ENCODE data around the gene KIAA1143.

DNA sequence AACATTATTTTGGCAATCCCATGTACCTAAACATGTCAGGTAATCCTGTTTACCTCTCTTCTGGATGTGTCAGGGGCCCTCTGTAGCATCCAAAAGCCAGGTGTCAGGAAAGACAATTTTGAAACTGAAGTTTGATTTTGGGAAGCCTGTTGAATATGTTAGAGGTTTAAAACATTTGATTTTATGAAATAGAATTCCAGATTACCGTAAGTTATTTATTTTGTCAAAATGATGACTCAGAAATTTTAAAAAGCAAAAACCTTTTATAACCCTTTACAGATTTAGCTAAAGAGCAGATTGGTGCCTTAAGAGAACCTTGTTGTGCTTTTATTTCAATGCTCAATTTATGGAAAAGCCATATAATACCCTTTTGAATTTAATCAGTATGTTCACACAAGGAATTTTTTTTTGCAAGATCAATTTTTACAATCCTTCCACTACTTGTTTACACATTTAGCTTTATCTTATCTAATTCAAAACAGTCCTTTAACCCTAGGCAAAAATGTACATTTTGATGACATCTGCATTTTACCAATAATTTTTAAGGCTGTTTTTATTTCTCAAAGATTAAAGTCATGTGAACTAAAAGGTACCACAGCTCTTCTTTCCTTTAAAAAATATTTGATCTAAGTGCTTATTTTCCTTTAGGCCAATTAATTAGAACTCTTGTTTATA lies 10.1 kb upstream of the KIAA1143 start:
- TF ChIP-seq, protein P1, sequence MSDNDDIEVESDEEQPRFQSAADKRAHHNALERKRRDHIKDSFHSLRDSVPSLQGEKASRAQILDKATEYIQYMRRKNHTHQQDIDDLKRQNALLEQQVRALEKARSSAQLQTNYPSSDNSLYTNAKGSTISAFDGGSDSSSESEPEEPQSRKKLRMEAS (IDR thresholded peaks at IDR 0.05; ENCODE audit: low read depth), result no peak
- TF ChIP-seq GATA2 (CRISPR knock-in tag; IDR thresholded peaks at IDR 0.05) (no peak), RXRA (IDR thresholded peaks at IDR 0.05; ENCODE audit: borderline replicate concordance, low read depth) (no peak), RAD21 (IDR thresholded peaks at IDR 0.05; ENCODE audit: low read length) (no peak), EP300 (IDR thresholded peaks at IDR 0.05; ENCODE audit: borderline replicate concordance in 1 of 2, low read depth in 1 of 2, low read length in 1 of 2) (no peak), FOSL2 (IDR thresholded peaks at IDR 0.05; ENCODE audit: borderline replicate concordance, low read depth) (no peak), NRF1 (IDR thresholded peaks at IDR 0.05; ENCODE audit: low read depth, low read length) (no peak), POLR2AphosphoS5 (IDR thresholded peaks at IDR 0.05; ENCODE audit: low read depth, low read length) (no peak), ELF1 (IDR thresholded peaks at IDR 0.05) (no peak), TEAD4 (IDR thresholded peaks at IDR 0.05; ENCODE audit: borderline replicate concordance, insufficient read depth) (no peak)
- TF ChIP-seq, protein P2, sequence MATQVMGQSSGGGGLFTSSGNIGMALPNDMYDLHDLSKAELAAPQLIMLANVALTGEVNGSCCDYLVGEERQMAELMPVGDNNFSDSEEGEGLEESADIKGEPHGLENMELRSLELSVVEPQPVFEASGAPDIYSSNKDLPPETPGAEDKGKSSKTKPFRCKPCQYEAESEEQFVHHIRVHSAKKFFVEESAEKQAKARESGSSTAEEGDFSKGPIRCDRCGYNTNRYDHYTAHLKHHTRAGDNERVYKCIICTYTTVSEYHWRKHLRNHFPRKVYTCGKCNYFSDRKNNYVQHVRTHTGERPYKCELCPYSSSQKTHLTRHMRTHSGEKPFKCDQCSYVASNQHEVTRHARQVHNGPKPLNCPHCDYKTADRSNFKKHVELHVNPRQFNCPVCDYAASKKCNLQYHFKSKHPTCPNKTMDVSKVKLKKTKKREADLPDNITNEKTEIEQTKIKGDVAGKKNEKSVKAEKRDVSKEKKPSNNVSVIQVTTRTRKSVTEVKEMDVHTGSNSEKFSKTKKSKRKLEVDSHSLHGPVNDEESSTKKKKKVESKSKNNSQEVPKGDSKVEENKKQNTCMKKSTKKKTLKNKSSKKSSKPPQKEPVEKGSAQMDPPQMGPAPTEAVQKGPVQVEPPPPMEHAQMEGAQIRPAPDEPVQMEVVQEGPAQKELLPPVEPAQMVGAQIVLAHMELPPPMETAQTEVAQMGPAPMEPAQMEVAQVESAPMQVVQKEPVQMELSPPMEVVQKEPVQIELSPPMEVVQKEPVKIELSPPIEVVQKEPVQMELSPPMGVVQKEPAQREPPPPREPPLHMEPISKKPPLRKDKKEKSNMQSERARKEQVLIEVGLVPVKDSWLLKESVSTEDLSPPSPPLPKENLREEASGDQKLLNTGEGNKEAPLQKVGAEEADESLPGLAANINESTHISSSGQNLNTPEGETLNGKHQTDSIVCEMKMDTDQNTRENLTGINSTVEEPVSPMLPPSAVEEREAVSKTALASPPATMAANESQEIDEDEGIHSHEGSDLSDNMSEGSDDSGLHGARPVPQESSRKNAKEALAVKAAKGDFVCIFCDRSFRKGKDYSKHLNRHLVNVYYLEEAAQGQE (IDR thresholded peaks at IDR 0.05; ENCODE audit: low read depth, low read length), result no peak
- TF ChIP-seq, protein P3, sequence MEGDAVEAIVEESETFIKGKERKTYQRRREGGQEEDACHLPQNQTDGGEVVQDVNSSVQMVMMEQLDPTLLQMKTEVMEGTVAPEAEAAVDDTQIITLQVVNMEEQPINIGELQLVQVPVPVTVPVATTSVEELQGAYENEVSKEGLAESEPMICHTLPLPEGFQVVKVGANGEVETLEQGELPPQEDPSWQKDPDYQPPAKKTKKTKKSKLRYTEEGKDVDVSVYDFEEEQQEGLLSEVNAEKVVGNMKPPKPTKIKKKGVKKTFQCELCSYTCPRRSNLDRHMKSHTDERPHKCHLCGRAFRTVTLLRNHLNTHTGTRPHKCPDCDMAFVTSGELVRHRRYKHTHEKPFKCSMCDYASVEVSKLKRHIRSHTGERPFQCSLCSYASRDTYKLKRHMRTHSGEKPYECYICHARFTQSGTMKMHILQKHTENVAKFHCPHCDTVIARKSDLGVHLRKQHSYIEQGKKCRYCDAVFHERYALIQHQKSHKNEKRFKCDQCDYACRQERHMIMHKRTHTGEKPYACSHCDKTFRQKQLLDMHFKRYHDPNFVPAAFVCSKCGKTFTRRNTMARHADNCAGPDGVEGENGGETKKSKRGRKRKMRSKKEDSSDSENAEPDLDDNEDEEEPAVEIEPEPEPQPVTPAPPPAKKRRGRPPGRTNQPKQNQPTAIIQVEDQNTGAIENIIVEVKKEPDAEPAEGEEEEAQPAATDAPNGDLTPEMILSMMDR (IDR thresholded peaks at IDR 0.05), result no peak

Measured in SK-N-SH (cell line).